Right atrium auricular region (tissue), 2 donors: ENCODE results near the gene MIOX. TPM values are rescaled to one million over a fixed set of nuclear protein-coding genes. Genes with fewer than 3 reads are reported as not detected.

Source experiments
- DNase-seq: peaks from one replicate; pipeline ENCODE4 v3.0.0-alpha.2; 2019; ENCODE audit warnings: low spot score
- H3K27ac ChIP-seq, 2 donors: fragments of 200-600 bp; sonication (generic); 1 replicate in 1 of 2; 2 replicates in 1 of 2; pipeline ENCODE4 v1.5.1; 2016 to 2019
- H3K27me3 ChIP-seq, 2 donors: fragments of 200-600 bp; sonication (generic); one replicate each; pipeline versions ENCODE4 v1.5.1 to v1.6.0; 2017 to 2019
- H3K36me3 ChIP-seq: fragments of 200-600 bp; sonication (generic); one replicate; pipeline ENCODE4 v1.5.1; 2016
- H3K4me1 ChIP-seq, 2 donors: fragments of 200-600 bp; sonication (generic); one replicate each; pipeline versions ENCODE4 v1.5.1 to v1.6.0; 2017 to 2019
- H3K4me3 ChIP-seq, 2 donors: fragments of 200-600 bp; sonication (generic); 1 replicate in 1 of 2; 2 replicates in 1 of 2; pipeline ENCODE4 v1.5.1; 2017 to 2019; ENCODE audit warnings: mild to moderate bottlenecking in 1 of 2, moderate library complexity in 1 of 2
- H3K9me3 ChIP-seq, 2 donors: fragments of 200-600 bp; sonication (generic); one replicate each; pipeline ENCODE4 v1.5.1; 2019
- CTCF ChIP-seq, 2 donors: fragments of 200-600 bp; sonication (generic); IDR thresholded peaks; one replicate each; pipeline ENCODE4 v1.5.1; 2019; ENCODE audit warnings: antibody characterized with exemption in 2 of 2
- total RNA-seq, 2 donors: library from RNA; depleted of rRNA; stranded (reverse); fragments of >200 nt; gene quantifications; one replicate each; pipeline ENCODE4 v1.1.0, GENCODE V29; 2016

MIOX gene
- total RNA-seq, 2 donors from 2014 or later, result not detected

- H3K4me3 ChIP-seq, result no peak overlapping the region
- no peaks in the 10 kb centered on the region for H3K27me3 ChIP-seq
- peaks cover 39% of the 10 kb centered on the region for H3K36me3 ChIP-seq
- no peaks in the 10 kb centered on the region for H3K9me3 ChIP-seq
- no peak overlapping the region for H3K27ac ChIP-seq
- TF ChIP-seq CTCF (IDR thresholded peaks at IDR 0.05), result no peak
- peaks cover 0 to 55% of the 10 kb centered on the region in 2 donors for H3K4me1 ChIP-seq
- no peak for DNase-seq
Measured at GRCh38 chr22:50468626-50469025, 18.0 kb upstream of the MIOX start.

GRCh38 chr22:50469377-50470305 is 17.0 kb upstream of the MIOX start:
- no peak for DNase-seq
- H3K9me3 ChIP-seq, result no peaks in the 10 kb centered on the region
- peaks cover 29% of the 10 kb centered on the region for H3K36me3 ChIP-seq
- H3K27ac ChIP-seq, result no peak overlapping the region
- no peaks in the 10 kb centered on the region for H3K27me3 ChIP-seq
- H3K4me1 ChIP-seq, result peaks cover 0 to 61% of the 10 kb centered on the region in 2 donors
- H3K4me3 ChIP-seq, result no peak overlapping the region
- no peak for TF ChIP-seq CTCF (IDR thresholded peaks at IDR 0.05)

GRCh38 chr22:50470491-50470890 is 16.2 kb upstream of the MIOX start:
- no peak for TF ChIP-seq CTCF (IDR thresholded peaks at IDR 0.05)
- no peaks in the 10 kb centered on the region for H3K9me3 ChIP-seq
- DNase-seq, result no peak
- H3K4me1 ChIP-seq, result peaks cover 0 to 65% of the 10 kb centered on the region in 2 donors
- H3K4me3 ChIP-seq, result no peak overlapping the region
- no peaks in the 10 kb centered on the region for H3K27me3 ChIP-seq
- H3K27ac ChIP-seq, result no peak overlapping the region
- peaks cover 21% of the 10 kb centered on the region for H3K36me3 ChIP-seq

- no peak overlapping the region for H3K27ac ChIP-seq
- TF ChIP-seq CTCF (IDR thresholded peaks at IDR 0.05), result no peak
- peaks cover 12% of the 10 kb centered on the region for H3K36me3 ChIP-seq
- H3K27me3 ChIP-seq, result no peaks in the 10 kb centered on the region
- peaks cover 0 to 65% of the 10 kb centered on the region in 2 donors for H3K4me1 ChIP-seq
- no peak for DNase-seq
- H3K9me3 ChIP-seq, result no peaks in the 10 kb centered on the region
- no peak overlapping the region for H3K4me3 ChIP-seq
Measured at GRCh38 chr22:50471197-50471847, 15.3 kb upstream of the MIOX start.

GRCh38 chr22:50471962-50472361 is 14.7 kb upstream of the MIOX start:
- Histone ChIP-seq H3K27me3 (no peaks in the 10 kb centered on the region), H3K4me3 (no peak overlapping the region), H3K27ac (no peak overlapping the region), H3K4me1 (peaks cover 0 to 65% of the 10 kb centered on the region in 2 donors), H3K9me3 (no peaks in the 10 kb centered on the region), H3K36me3 (peaks cover 6% of the 10 kb centered on the region)
- no peak for TF ChIP-seq CTCF (IDR thresholded peaks at IDR 0.05)
- DNase-seq, result no peak
